ENCODE results near the gene ADGRL2.

DNA sequence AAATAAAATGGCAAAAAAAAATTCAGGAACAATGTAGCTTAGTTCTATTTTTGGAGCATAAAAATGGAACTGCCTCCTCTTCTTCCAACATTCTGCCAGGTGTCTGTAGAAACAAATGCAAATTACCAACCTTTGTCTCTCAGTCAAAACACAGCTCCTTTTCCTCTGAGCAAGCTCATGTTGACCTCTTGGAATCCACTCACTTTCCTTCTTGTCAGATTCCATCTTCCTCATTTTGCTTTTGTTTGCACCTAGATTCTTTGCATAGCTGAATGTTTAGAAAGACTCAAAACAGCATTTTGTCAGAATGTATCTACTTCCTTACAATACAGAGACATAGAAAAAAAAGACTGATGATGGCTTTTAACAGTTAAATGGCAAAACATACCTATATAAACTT lies 178.2 kb downstream of the ADGRL2 start:
- TF ChIP-seq, protein P1, sequence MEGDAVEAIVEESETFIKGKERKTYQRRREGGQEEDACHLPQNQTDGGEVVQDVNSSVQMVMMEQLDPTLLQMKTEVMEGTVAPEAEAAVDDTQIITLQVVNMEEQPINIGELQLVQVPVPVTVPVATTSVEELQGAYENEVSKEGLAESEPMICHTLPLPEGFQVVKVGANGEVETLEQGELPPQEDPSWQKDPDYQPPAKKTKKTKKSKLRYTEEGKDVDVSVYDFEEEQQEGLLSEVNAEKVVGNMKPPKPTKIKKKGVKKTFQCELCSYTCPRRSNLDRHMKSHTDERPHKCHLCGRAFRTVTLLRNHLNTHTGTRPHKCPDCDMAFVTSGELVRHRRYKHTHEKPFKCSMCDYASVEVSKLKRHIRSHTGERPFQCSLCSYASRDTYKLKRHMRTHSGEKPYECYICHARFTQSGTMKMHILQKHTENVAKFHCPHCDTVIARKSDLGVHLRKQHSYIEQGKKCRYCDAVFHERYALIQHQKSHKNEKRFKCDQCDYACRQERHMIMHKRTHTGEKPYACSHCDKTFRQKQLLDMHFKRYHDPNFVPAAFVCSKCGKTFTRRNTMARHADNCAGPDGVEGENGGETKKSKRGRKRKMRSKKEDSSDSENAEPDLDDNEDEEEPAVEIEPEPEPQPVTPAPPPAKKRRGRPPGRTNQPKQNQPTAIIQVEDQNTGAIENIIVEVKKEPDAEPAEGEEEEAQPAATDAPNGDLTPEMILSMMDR (IDR thresholded peaks at IDR 0.05; ENCODE audit: extremely low read depth in 1 of 2, insufficient read depth in 1 of 2, low read depth in 1 of 2, low read length in 2 of 2): no peak
- no peak for TF ChIP-seq EZH2 (IDR thresholded peaks at IDR 0.05; ENCODE audit: borderline replicate concordance, low read depth, low read length, severe bottlenecking)
- TF ChIP-seq POLR2A (IDR thresholded peaks at IDR 0.05; ENCODE audit: low read depth, low read length): no peak
- TF ChIP-seq MYC (IDR thresholded peaks at IDR 0.05; ENCODE audit: low read depth, low read length): no peak
- no peak for TF ChIP-seq GATA2 (IDR thresholded peaks at IDR 0.05; ENCODE audit: insufficient read depth, insufficient read length, low read depth, low read length)
- TF ChIP-seq, protein P2, sequence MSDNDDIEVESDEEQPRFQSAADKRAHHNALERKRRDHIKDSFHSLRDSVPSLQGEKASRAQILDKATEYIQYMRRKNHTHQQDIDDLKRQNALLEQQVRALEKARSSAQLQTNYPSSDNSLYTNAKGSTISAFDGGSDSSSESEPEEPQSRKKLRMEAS (IDR thresholded peaks at IDR 0.05; ENCODE audit: insufficient read depth, insufficient read length): no peak
- no peak for TF ChIP-seq JUN (IDR thresholded peaks at IDR 0.05; ENCODE audit: borderline replicate concordance, insufficient read depth, insufficient read length, low read depth)
